GM10248 (cell line): ENCODE measurements around the gene IKZF4.

Experiments
- CTCF ChIA-PET: fragments of 300-600 bp; sonication (Branson Sonifier 250); formaldehyde crosslinking; extraction: SDS; loops from one replicate; lab custom pipeline; 2021; ENCODE audit warnings: antibody characterized with exemption; lab: Yijun Ruan, JAX
- POLR2A ChIA-PET: fragments of 350-650 bp; sonication (Branson Sonifier 250); formaldehyde crosslinking; extraction: SDS; loops from one replicate; lab custom pipeline; 2020; ENCODE audit warnings: antibody characterized with exemption; lab: Yijun Ruan, JAX
- DNase-seq: peaks from one replicate; pipeline ENCODE4 v3.0.0; 2012; ENCODE audit errors: extremely low spot score
- CTCF ChIP-seq: IDR thresholded peaks from 2 replicates; pipeline ENCODE4 v1.5.1; 2012; ENCODE audit warnings: mild to moderate bottlenecking, low read depth; ENCODE audit errors: extremely low read depth, missing control alignments, control extremely low read depth

IKZF4 gene

GRCh38 chr12:56020423-56021184 is at the start of gene IKZF4:
Gene IKZF4 (plus strand): TSS chr12:56021043. CDS start chr12:56021494, 451 bp downstream.
- DNase-seq = peak; percentile 29
- POLR2A ChIA-PET = no interaction called here
- CTCF ChIA-PET = interaction anchor here (1.0 to 3.4 kb wide), 5 partner anchors 9 to 29 kb away, joined by 3 to 15 read pairs (median 7); no protein-coding TSS in a partner anchor
- TF ChIP-seq CTCF = no peak

- DNase-seq = no peak
- ChIA-PET POLR2A (interaction anchor here (2.7 kb wide), 1 partner anchor 154 kb away, joined by 15 read pairs; the partner anchor contains the start of genes ORMDL2 and SARNP), CTCF (no interaction called here)
- no peak for TF ChIP-seq CTCF
Measured at GRCh38 chr12:55972042-55972441, 48.8 kb upstream of the IKZF4 start.

GRCh38 chr12:55972456-55972855 is 48.4 kb upstream of the IKZF4 start:
- CTCF ChIA-PET = no interaction called here
- DNase-seq = no peak
- no peak for TF ChIP-seq CTCF
- POLR2A ChIA-PET = interaction anchor here (2.7 kb wide), 1 partner anchor 155 kb away, joined by 15 read pairs; the partner anchor contains the start of genes ORMDL2 and SARNP

- CTCF ChIA-PET = interaction anchor here (0.7 to 3.0 kb wide), 19 partner anchors 8 to 254 kb away, joined by 3 to 38 read pairs (median 4); partner anchors contain the start of genes ORMDL2, PA2G4, PYM1 and SARNP
- POLR2A ChIA-PET = interaction anchor here (0.6 to 2.7 kb wide), 17 partner anchors 10 to 249 kb away, joined by 3 to 19 read pairs (median 6); partner anchors contain the start of genes DNAJC14, ORMDL2, PA2G4 and RNF41
- no peak for DNase-seq
- no peak for TF ChIP-seq CTCF
Measured at GRCh38 chr12:55972911-55973598, 47.8 kb upstream of the IKZF4 start.

- peak; percentile 94 for DNase-seq
- ChIA-PET POLR2A (interaction anchor here (0.5 to 2.7 kb wide), 21 partner anchors 9 to 248 kb away, joined by 3 to 19 read pairs (median 4); partner anchors contain the start of genes DNAJC14, ORMDL2, PA2G4 and PYM1), CTCF (interaction anchor here (0.7 to 3.0 kb wide), 24 partner anchors 9 to 255 kb away, joined by 3 to 38 read pairs (median 3); partner anchors contain the start of genes ORMDL2, PA2G4, PYM1 and SARNP)
- no peak for TF ChIP-seq CTCF
Measured at GRCh38 chr12:55973599-55974307, 47.1 kb upstream of the IKZF4 start, which contains the start of gene RAB5B. Gene RAB5B (plus strand): TSS chr12:55974078. CDS start chr12:55986961, 12,883 bp downstream.
